Pulmonary artery endothelial cell (primary cell): ENCODE measurements around the gene TAS2R10. TPM values are rescaled to one million over a fixed set of nuclear protein-coding genes. Genes with fewer than 3 reads are reported as not detected.
"Not testable (repeated sequence)": the region's sequence is repeated elsewhere in the genome, so short reads cannot be mapped to it uniquely, and the experiment has no call there.

Experiments used
- DNase-seq: peaks from one replicate; pipeline ENCODE4 v3.0.0-alpha.2; 2011; ENCODE audit warnings: low read depth, low spot score
- total RNA-seq: library from RNA; depleted of rRNA; stranded (reverse); fragments of >200 nt; gene quantifications from 2 replicates; pipeline ENCODE4 v1.2.3, GENCODE V29; 2014

The TAS2R10 gene
- total RNA-seq, result 0.53 and 0.74 TPM in 2 replicates

- no peak for DNase-seq
Measured at GRCh38 chr12:10826258-10826657, at the start of gene TAS2R10. Gene TAS2R10, minus strand, starts transcription at chr12:10826358. Its CDS starts 89 bp downstream, at chr12:10826269.

DNA sequence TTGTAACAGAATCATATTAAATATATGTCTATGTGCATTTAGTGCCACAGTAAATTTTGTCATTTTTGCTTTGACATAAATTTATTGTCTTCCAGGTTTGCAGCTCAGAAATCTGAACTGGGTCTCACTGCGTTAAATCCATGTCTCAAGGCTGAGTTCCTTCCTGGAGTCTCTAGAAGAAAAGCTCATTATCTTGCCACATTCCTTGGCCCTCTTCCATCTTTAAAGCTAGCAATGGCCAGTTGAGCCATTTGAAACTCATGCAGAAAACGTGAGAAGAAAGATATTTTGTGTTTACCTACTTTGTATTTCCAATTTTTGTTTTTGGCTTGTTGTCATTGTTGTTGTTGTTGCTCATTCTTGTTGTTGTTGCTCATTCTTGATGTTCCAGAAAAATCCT lies 47.2 kb upstream of the TAS2R10 start:
- DNase-seq, result no peak

DNA sequence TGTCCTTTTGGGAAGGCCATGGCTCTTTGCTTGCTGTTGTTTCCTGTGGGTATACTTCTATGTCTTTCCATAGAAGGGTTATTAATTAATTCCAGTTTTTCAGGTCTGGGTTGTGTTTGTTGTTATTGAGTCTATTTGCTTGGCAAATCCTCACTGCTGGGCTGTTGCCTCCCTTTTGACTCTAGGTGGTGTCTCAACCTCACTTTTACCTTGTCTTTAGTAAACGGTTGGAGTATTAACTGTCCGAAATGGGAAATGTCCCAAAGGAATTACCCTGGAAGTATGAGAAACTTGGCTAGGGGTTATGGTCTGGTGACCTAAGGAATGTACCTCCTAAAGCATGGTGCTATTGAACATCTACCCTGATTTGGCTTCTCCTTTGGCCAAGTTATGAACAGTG lies 41.2 kb upstream of the TAS2R10 start:
- no peak for DNase-seq

- DNase-seq, result no peak
Measured at GRCh38 chr12:10863512-10864218, 37.5 kb upstream of the TAS2R10 start.

DNA sequence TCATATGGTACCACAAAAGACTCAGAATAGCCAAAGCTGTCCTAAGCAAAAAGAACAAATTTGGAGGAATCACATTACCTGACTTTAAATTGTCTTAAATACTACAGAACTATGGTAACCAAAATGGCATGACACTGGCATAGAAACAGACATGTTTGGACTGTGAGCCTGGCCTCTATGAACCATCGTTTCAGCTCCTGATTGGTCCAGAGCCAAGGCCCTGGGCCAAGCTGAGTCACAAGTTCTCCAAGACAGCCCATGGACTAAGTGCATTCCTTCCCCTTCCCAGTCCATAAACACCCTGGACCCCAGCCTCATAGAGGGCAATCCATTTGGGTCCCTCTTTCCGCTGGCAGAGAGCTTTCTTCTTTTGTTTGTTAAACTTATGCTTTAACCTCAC lies 35.2 kb upstream of the TAS2R10 start:
- DNase-seq, result no peak

DNA sequence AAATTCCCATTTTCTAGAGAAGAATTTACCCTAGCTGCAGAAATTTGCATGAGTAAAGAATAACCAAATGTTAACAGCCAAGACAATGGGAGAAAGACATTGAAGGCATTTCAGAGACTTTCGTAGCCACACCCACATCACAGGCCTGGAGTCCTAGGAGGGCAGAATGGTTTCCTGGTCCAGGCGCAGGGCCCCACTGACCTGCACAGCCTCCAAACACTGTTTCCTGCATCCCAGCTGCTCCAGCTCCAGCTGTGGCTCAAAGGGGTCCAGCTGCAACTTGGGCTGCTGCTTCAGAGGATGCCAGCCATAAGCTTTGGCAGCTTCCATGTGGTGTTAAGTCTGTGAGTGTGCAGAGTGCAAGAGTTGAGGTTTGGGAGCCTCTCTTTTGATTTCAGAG lies 29.6 kb upstream of the TAS2R10 start:
- no peak for DNase-seq

DNA sequence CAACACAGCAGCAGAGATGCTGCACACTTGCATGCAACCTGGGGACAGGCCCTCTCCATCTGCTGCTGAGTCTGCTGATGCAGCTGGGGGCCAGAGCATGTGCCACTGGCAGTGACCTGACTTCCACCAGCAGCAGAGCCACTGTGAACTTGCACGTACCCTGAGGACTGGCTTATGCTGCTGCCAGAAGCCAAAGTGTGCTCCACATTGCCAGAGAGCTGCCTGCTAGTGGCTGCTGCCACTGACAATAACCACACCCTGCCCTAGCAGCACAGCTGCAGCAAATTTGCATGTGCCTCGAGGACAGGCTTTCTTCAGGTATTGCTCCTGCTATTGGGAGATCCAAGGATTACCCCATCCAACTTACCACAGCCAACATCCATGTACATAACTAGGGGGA lies 27.6 kb upstream of the TAS2R10 start:
- DNase-seq, result no peak

- no peak for DNase-seq
Measured at GRCh38 chr12:10851243-10851858, 25.2 kb upstream of the TAS2R10 start.

- DNase-seq, result no peak
Measured at GRCh38 chr12:10849425-10849878, 23.3 kb upstream of the TAS2R10 start, which contains the start of gene PRR4. Gene PRR4, minus strand, starts transcription at chr12:10849475. Its CDS starts 38 bp downstream, at chr12:10849437.

GRCh38 chr12:10847744-10848143 lies 21.6 kb upstream of the TAS2R10 start:
- no peak for DNase-seq

DNA sequence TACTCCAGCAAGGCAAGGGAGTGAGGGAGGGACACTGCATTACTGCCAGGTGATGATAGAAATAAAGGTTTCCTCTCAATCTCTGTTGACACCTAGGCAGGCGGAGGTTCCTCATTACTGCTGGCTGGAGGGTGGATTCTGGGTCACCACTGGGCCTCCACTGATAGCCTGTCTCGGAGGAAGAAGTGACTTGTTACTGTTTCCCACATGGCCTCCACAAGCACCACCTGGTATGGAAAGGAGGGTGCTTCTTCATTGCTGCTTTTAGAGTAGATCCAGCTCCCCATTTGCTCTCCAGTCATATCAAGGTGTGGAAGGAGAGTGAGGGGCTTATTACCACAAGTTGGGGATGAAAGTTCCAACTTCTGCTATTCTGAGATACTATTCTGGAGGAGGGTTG lies 16.7 kb upstream of the TAS2R10 start:
- DNase-seq, result no peak

- no peak for DNase-seq
Measured at GRCh38 chr12:10838461-10838860, 12.3 kb upstream of the TAS2R10 start.

- no peak for DNase-seq
Measured at GRCh38 chr12:10829994-10830393, 3.8 kb upstream of the TAS2R10 start.

DNA sequence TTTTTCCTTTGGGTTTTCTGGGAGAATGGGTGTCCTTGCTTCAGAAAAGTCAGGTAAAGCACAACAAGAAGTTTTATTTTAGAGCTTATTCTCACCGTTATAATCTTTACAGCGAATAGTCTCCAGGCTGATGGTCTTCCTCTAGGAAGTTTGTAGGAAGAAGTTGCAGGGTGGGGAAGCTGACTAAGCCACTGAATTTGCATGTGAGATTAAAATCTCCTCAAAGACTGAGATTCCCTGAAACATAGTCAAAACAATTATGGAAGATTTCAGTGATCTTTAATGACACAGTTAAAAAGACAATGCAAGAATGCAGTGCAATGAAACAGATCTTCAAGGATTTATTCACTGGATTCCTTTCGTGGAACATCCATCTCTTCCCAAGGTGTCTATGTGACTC lies 1.2 kb downstream of the TAS2R10 start:
- DNase-seq, result no peak

DNA sequence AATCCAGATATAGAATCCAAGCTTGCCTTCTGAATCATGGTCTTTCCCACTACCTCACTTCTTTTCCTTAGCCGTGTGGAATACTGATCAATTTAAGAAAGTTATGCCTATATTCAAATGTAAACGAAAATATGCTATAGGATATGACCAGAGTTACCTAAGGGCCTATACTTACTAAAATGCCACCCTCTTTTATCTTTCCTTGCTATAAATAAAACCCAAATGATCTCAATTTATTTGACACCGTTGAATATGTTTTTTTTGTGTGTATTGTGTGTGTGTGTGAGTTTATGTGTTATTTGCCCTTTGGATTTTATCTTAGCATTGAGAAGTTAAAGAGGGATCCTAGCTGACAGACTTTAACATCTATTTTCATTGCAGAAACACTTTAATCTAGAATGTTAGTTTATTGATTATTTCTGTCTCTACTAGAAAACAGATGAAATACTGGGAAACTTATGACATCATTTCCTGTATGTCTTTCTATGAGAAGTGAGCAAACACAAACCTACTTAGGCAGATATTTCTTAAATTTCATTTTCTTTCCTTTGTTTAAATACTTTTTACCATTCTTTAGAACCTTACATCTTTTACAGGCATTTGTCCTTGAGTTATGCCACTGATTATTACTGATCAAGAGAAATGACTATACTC lies 14.1 kb downstream of the TAS2R10 start:
- no peak for DNase-seq

GRCh38 chr12:10810068-10810467 lies 16.1 kb downstream of the TAS2R10 start, which contains the start of gene TAS2R9:
Gene TAS2R9, minus strand, starts transcription at chr12:10810168. Its CDS starts 93 bp downstream, at chr12:10810075.
- DNase-seq, result no peak

GRCh38 chr12:10807186-10807585 lies 19.0 kb downstream of the TAS2R10 start, which contains the start of gene TAS2R8:
Gene TAS2R8, minus strand, starts transcription at chr12:10807286. Its CDS starts 306 bp downstream, at chr12:10806980.
- DNase-seq, result no peak

- no peak for DNase-seq
Measured at GRCh38 chr12:10802587-10802986, 23.6 kb downstream of the TAS2R10 start, which contains the start of gene TAS2R7. Gene TAS2R7, minus strand, starts transcription at chr12:10802627. Its CDS starts 57 bp downstream, at chr12:10802570.

- no peak for DNase-seq
Measured at GRCh38 chr12:10801741-10802140, 24.4 kb downstream of the TAS2R10 start.

DNA sequence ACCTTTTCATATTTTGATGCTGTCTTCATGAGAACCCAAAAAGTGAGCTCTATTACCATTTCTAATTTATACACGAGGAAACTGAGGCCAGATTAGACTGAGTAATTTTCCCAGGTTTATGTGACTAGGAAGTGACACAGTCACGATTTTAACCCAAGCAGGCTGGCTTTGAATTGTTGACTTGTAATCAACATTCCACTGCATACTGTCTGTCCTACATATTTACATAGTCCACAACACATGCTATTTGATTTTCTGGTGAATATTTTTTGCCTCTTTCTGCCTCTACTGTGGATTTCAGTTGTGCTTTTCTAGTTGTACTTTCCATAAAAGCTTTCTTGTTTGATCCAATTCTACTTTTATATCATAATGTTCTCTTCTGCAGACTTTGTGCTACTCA lies 31.9 kb downstream of the TAS2R10 start:
- no peak for DNase-seq

DNA sequence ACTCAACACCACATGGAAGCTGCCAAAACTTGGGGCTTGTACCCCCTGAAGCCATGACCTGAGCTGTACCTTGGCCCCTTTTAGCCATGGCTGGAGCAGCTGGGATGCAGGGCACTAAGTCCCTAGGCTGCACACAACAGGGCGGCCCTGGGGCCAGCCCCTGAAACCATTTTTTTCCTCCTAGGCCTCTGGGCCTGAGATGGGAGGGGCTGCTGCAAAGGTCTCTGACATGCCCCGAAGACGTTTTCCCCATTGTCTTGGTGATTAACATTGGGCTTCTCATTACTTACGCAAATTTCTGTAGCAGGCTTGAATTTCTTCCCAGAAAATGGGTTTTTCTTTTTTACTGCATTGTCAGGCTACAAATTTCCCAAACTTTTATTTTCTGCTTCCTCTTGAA lies 34.4 kb downstream of the TAS2R10 start:
- DNase-seq, result not testable (repeated sequence)

DNA sequence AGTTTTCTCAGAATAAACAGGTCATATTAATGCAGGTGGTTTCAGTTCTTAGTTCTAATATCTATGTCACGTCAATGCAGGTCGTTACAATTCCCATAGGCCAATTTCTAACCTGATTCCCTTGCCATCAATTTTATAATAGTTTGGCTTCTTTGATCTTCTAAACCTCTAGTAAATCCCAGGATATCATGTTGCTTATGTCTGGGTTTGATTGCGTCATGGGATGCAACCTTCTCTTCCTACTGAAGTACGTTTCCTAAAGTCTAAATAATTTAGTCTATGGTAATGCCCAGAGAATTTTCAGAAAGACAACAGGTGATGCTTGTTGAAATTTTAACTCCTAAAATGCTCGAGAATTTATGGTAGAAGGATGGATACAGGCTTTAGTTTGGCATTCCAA lies 42.9 kb downstream of the TAS2R10 start:
- no peak for DNase-seq
